ENCODE data around the gene ZNF253.
"Not testable (repeated sequence)": the region's sequence is repeated elsewhere in the genome, so short reads cannot be mapped to it uniquely, and the experiment has no call there.

ZNF253 gene

DNA sequence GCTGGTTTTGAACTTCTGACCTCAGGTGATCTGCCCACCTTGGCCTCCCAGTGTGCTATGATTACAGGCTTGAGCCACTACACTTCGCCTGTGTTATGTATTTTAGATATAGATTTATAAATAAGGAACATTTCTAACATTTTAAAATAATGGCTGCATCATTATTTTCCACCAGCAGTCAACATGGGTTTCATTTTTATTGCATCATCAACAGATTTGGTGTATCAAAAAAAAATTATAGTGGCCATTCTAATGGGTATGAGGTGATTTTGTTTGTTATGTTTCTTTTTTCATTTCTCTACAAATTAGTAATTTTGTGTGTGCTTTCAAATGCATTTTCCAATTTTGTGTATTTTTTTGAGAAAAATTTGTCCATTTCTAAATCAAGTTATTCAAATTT is 18.9 kb downstream of the ZNF253 start:
- H3K4me1 ChIP-seq: no peaks in the 10 kb centered on the region
- TF ChIP-seq Cebpa-rat (IDR thresholded peaks at IDR 0.05): no peak
- H3K36me3 ChIP-seq: peaks cover 96% of the 10 kb centered on the region
- no peaks in the 10 kb centered on the region for H3K27me3 ChIP-seq
- no peaks in the 10 kb centered on the region for H4K20me1 ChIP-seq
- H3K9me3 ChIP-seq: peaks cover 99% of the 10 kb centered on the region
- H3K4me2 ChIP-seq: no peak overlapping the region
- H3K27ac ChIP-seq: no peak overlapping the region
- H3K4me3 ChIP-seq: 0 out of 2 replicates have a peak overlapping the region, but pooled peaks have one; percentile 33
- no peak overlapping the region for H3K9ac ChIP-seq

DNA sequence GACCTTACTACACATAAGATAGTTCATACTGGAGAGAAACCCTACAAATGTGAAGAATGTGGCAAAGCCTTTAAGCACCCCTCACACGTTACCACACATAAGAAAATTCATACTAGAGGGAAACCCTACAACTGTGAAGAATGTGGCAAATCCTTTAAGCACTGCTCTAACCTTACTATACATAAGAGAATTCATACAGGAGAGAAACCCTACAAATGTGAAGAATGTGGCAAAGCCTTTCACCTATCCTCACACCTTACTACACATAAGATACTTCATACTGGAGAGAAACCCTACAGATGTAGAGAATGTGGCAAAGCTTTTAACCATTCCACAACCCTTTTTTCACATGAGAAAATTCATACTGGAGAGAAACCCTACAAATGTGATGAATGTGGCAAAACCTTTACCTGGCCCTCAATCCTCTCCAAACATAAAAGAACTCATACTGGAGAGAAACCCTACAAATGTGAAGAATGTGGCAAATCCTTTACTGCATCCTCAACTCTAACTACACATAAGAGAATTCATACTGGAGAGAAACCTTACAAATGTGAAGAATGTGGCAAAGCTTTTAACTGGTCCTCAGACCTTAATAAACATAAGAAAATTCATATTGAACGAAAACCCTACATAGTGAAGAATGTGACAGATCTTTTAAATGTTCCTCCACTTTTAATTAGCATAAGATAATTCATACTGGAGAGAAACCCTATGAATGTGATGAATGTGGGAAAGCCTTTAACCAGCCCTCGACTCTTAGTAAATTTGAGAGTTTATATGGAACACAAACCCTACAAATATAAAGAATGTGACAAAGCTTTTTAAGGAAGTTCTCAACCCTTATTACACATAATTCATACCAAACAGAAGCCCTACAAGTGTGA is 26.6 kb downstream of the ZNF253 start:
- not testable (repeated sequence) for H4K20me1 ChIP-seq, H3K4me2 ChIP-seq, H3K27ac ChIP-seq, H3K4me1 ChIP-seq, H3K27me3 ChIP-seq, H3K9ac ChIP-seq
- H3K9me3 ChIP-seq: peaks cover 100% of the 10 kb centered on the region
- H3K36me3 ChIP-seq: peaks cover 94% of the 10 kb centered on the region
- H3K4me3 ChIP-seq: peak overlapping the region; percentile 54

DNA sequence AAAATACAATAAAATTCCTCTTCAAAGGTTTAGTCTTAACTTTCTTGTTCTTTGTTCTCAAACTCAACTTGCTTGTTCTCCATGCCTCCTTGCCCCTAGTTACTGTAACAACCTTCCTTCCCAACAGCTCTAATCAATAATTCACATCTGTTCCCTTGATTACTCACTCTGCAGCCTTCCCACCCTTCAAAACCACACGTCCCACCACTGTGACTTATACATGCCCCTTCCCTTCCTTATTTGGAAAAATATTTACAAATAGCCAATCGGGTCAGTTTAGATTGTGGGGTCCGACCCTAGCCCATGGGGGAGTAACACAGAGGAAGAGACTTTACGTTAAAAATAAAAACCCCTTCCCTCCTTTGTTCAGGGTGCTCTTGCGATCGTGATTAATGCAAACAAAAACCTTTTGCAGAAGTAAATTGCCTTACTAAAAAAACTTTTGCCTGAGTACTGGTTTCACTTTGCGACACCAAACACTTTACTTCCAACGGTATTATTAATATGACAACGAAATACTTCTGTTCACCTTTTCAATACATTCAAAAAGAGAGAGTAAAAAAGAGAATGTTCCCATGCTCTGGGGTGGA is 34.6 kb downstream of the ZNF253 start:
- no peaks in the 10 kb centered on the region for H4K20me1 ChIP-seq
- H3K27ac ChIP-seq: peak overlapping the region; percentile 94
- H3K27me3 ChIP-seq: no peaks in the 10 kb centered on the region
- H3K36me3 ChIP-seq: peaks cover 49% of the 10 kb centered on the region
- no peak for TF ChIP-seq Cebpa-rat (IDR thresholded peaks at IDR 0.05)
- H3K4me2 ChIP-seq: peak overlapping the region; percentile 91
- H3K9me3 ChIP-seq: peaks cover 69% of the 10 kb centered on the region
- peak overlapping the region; percentile 95 for H3K9ac ChIP-seq
- peaks cover 20% of the 10 kb centered on the region for H3K4me1 ChIP-seq
- H3K4me3 ChIP-seq: peak overlapping the region; percentile 86

DNA sequence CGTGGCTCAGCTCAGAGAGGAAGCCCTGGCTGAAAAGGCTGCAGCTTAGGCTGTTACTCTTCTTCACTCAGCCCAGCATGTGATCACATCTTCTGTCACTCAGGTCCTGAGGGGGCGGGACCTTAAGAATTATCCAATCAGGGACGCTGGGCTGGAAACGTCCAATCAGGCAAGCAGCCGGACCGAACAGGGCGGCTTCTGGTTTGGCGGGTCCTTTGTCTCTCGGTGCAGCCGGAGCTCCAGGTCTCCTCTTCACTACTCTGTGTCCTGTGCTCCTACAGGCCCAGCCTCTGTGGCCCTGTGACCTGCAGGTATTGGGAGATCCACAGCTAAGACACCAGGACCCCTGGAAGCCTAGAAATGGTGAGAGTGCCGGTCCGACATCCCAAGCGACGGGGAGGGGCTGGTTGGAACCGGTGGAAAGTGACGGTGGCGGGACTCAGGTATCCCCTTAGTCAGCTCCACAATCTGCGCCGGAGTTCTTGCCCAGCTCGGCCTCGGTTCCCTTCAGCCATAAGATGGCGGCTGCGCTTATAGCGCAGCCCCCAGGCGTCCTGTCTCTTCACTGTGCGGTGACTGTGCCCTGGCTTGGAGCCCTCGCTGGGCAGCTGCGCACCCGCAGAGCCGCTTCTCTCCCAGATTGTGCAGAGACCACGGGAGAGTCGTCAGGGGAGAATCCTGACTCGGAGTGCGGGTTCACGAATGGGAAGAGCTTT is 35.2 kb downstream of the ZNF253 start, which contains the start of gene ZNF93:
Gene ZNF93 (plus strand): TSS at position 218 of the 716 bp plus-strand sequence. CDS start 143 bp downstream, at position 361.
- Histone ChIP-seq H4K20me1 (no peaks in the 10 kb centered on the region), H3K4me1 (peaks cover 20% of the 10 kb centered on the region), H3K9ac (peak within 1 kb of the TSS; percentile 95), H3K27me3 (no peaks in the 10 kb centered on the region), H3K4me2 (peak within 1 kb of the TSS; percentile 91), H3K27ac (peak within 1 kb of the TSS; percentile 94), H3K9me3 (peaks cover 69% of the 10 kb centered on the region), H3K36me3 (peaks cover 49% of the 10 kb centered on the region), H3K4me3 (peak within 1 kb of the TSS; percentile 86)
- TF ChIP-seq Cebpa-rat (IDR thresholded peaks at IDR 0.05): no peak

DNA sequence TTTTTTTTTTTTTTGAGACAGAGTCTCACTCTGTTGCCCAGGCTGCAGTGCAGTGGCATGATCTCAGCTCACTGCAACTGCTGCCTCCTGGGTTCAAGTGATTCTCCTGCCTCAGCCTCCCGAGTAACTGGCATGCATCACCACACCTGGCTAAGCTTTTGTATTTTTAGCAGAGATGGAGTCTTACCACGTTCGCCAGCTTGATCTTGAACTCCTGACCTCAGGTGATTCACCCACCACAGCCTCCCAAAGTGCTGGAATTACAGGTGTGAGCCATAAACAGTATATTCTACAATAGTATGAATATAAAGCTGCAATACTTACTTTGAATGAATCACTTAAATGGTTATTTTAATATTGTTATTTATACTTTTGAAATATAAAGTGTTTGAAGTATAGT is 41.9 kb downstream of the ZNF253 start:
- H3K4me3 ChIP-seq, H4K20me1 ChIP-seq, H3K4me1 ChIP-seq, H3K9ac ChIP-seq, H3K27ac ChIP-seq, H3K4me2 ChIP-seq, H3K27me3 ChIP-seq: not testable (repeated sequence)
- Histone ChIP-seq H3K9me3 (peaks cover 100% of the 10 kb centered on the region), H3K36me3 (peaks cover 100% of the 10 kb centered on the region)

DNA sequence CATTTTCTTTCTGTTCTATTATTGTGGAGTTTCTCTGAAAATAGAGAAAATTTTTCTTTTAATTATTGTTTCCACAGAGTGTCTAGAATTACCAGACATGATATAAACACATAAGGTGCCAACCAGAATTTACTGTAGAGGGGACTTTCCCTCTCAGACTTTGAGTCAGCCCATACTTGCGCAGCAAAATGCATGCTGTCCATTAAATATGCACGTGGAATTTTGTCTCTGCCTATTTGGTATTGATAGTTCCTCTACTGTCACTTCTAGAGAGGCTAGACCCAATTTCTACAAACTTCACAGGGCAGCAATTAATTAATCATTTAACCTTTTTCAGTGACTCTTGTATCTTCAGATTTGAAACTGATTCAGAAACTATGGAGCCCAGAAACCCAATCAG is 44.0 kb downstream of the ZNF253 start:
- no peak for TF ChIP-seq Cebpa-rat (IDR thresholded peaks at IDR 0.05)
- Histone ChIP-seq H3K36me3 (peaks cover 100% of the 10 kb centered on the region), H3K9me3 (peaks cover 100% of the 10 kb centered on the region), H3K4me1 (no peaks in the 10 kb centered on the region), H3K4me2 (no peak overlapping the region), H4K20me1 (no peaks in the 10 kb centered on the region), H3K27me3 (no peaks in the 10 kb centered on the region), H3K27ac (no peak overlapping the region), H3K9ac (no peak overlapping the region), H3K4me3 (no peak overlapping the region)

DNA sequence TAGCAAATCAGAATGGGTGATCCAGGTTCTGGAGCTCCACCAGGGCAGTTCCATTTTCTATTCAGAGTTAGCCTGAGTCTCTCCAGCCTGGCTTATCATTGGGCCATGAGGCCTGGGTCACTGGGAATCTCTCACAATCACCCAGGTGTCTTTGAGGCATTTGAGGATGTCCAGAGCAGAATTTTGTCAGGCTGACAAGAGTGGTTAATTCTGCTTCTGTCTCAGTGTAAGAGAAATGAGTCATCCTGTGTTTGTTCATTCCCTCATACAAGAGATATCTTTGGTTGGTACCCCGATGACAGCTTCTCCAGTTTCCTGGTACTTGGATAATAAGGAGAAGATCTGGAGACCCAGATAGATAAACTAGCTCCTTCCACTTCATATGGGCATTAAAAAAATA is 45.5 kb downstream of the ZNF253 start:
- no peaks in the 10 kb centered on the region for H3K4me1 ChIP-seq
- H3K9me3 ChIP-seq: peaks cover 100% of the 10 kb centered on the region
- peaks cover 100% of the 10 kb centered on the region for H3K36me3 ChIP-seq
- H3K27ac ChIP-seq: no peak overlapping the region
- H3K27me3 ChIP-seq: no peaks in the 10 kb centered on the region
- TF ChIP-seq Cebpa-rat (IDR thresholded peaks at IDR 0.05): no peak
- no peaks in the 10 kb centered on the region for H4K20me1 ChIP-seq
- H3K9ac ChIP-seq: no peak overlapping the region
- no peak overlapping the region for H3K4me3 ChIP-seq
- no peak overlapping the region for H3K4me2 ChIP-seq

DNA sequence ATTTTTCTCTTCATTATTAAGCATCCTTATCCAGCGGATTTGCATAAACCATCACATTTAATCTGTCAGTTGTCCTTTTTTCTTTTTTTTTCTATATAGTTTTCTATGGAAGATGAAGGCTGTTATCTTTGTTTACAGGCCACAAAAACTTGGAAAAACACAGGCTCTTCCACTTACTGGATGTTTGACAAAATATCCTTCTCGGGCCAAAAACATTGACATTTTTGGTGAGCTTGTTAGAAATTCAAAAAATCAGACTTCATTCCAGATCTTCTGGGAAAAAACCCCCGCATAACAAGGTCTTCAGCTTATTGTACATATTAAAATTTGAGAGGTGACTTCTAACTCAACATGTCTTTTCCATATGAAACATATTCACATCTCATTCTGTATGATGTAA is 48.9 kb downstream of the ZNF253 start:
- Histone ChIP-seq H3K4me2 (no peak overlapping the region), H4K20me1 (no peaks in the 10 kb centered on the region), H3K9me3 (peaks cover 93% of the 10 kb centered on the region), H3K4me1 (no peaks in the 10 kb centered on the region), H3K27me3 (no peaks in the 10 kb centered on the region), H3K9ac (no peak overlapping the region), H3K27ac (no peak overlapping the region), H3K36me3 (peaks cover 86% of the 10 kb centered on the region), H3K4me3 (no peak overlapping the region)
- TF ChIP-seq Cebpa-rat (IDR thresholded peaks at IDR 0.05): no peak

DNA sequence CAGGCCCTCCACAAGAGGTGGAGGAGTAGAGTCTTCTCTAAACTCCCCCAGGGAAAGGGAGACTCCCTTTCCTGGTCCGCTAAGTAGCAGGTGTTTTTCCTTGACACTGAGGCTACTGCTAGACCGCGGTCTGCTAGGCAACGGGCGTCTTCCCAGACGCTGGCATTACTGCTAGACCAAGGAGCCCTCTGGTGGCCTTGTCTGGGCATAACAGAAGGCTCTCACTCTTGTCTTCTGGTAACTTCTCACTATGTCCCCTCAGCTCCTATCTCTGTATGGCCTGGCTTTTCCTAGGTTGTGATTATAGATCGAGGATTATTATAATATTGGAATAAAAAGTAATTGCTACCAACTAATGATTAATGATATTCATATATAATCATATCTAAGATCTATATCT is 64.7 kb downstream of the ZNF253 start:
- H3K9me3 ChIP-seq: peaks cover 100% of the 10 kb centered on the region
- H3K27ac ChIP-seq, H3K9ac ChIP-seq, H4K20me1 ChIP-seq, H3K4me1 ChIP-seq, H3K4me2 ChIP-seq, H3K27me3 ChIP-seq: not testable (repeated sequence)
- H3K36me3 ChIP-seq: peaks cover 99% of the 10 kb centered on the region
- H3K4me3 ChIP-seq: peak overlapping the region; percentile 38; the same call in 1 of the 2 replicates

DNA sequence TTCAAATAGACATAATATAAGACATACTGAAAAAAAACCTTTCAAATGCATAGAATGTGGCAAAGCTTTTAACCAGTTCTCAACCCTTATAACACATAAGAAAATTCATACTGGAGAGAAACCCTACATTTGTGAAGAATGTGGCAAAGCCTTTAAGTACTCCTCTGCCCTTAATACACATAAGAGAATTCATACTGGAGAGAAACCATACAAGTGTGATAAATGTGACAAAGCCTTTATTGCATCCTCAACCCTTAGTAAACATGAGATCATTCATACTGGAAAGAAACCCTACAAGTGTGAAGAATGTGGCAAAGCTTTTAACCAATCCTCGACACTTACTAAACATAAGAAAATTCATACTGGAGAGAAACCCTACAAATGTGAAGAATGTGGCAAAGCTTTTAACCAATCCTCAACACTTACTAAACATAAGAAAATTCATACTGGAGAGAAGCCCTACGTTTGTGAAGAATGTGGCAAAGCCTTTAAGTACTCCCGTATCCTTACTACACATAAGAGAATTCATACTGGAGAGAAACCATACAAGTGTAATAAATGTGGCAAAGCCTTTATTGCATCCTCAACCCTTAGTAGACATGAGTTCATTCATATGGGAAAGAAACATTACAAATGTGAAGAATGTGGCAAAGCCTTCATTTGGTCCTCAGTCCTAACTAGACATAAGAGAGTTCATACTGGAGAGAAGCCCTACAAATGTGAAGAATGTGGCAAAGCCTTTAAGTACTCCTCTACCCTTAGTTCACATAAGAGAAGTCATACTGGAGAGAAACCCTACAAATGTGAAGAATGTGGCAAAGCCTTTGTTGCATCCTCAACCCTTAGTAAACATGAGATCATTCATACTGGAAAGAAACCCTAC is 68.0 kb downstream of the ZNF253 start:
- H3K4me2 ChIP-seq, H3K27ac ChIP-seq, H4K20me1 ChIP-seq, H3K27me3 ChIP-seq, H3K4me1 ChIP-seq, H3K9ac ChIP-seq: not testable (repeated sequence)
- Histone ChIP-seq H3K4me3 (peak overlapping the region; percentile 40), H3K36me3 (peaks cover 79% of the 10 kb centered on the region), H3K9me3 (peaks cover 96% of the 10 kb centered on the region)
